Tibial artery (tissue), 4 donors: Measurements from ENCODE around the gene ZHX3.

ENCODE experiments used
- DNase-seq, 2 donors: peaks; one replicate each; pipeline ENCODE4 v3.0.0-alpha.2; 2019
- H3K27ac ChIP-seq, 2 donors: fragments of 200-600 bp; sonication (generic) in 1 of 2; 1 replicate in 1 of 2; 2 replicates in 1 of 2; pipeline ENCODE4 v1.5.1; 2018 to 2019; ENCODE audit warnings: mild to moderate bottlenecking in 1 of 2
- H3K27me3 ChIP-seq, 2 donors: fragments of 200-600 bp; sonication (generic) in 1 of 2; one replicate each; pipeline versions ENCODE4 v1.5.1 to v1.6.0; 2016 to 2019
- H3K36me3 ChIP-seq, 3 donors: fragments of 200-600 bp; sonication (generic) in 2 of 3; one replicate each; pipeline ENCODE4 v1.5.1; 2016 to 2019; ENCODE audit warnings: mild to moderate bottlenecking in 2 of 3
- H3K4me1 ChIP-seq, 4 donors: fragments of 200-600 bp; sonication (generic) in 2 of 4; 1 replicate in 3 of 4; 2 replicates in 1 of 4; pipeline ENCODE4 v1.5.1; 2016 to 2019
- H3K4me3 ChIP-seq, 2 donors: fragments of 200-600 bp; sonication (generic) in 1 of 2; 1 replicate in 1 of 2; 2 replicates in 1 of 2; pipeline ENCODE4 v1.5.1; 2018 to 2019; ENCODE audit warnings: mild to moderate bottlenecking in 2 of 2
- H3K9me3 ChIP-seq, 3 donors: fragments of 200-600 bp; sonication (generic) in 1 of 3; one replicate each; pipeline ENCODE4 v1.5.1; 2016 to 2019
- CTCF ChIP-seq, 2 experiments: fragments of 200-600 bp in 1 of 2; fragments of 450-650 bp in 1 of 2; IDR thresholded peaks; one replicate each; pipeline ENCODE4 v1.5.1; 2017 to 2019; ENCODE audit warnings: antibody characterized with exemption in 2 of 2, mild to moderate bottlenecking in 1 of 2, moderate library complexity in 1 of 2
- intact Hi-C: fragments of 100-400 bp; cut with DNase I; formaldehyde crosslinking; loops from one replicate; pipeline ENCODE4 v1.15.0; 2023; ENCODE audit warnings: low total_unique reads

The ZHX3 gene

GRCh38 chr20:41159547-41159946, 158.0 kb downstream of the ZHX3 start:
- Histone ChIP-seq H3K36me3 (peaks cover 26 to 40% (median 30%) of the 10 kb centered on the region in 3 donors), H3K9me3 (no peaks in the 10 kb centered on the region), H3K27me3 (no peaks in the 10 kb centered on the region), H3K4me3 (no peak overlapping the region), H3K27ac (no peak overlapping the region), H3K4me1 (peaks cover 0 to 49% (median 20%) of the 10 kb centered on the region in 4 donors)
- TF ChIP-seq CTCF (IDR thresholded peaks at IDR 0.05): no peak
- no peak for DNase-seq
- intact Hi-C loops: no loop called here

GRCh38 chr20:41158082-41158625, 159.4 kb downstream of the ZHX3 start:
- DNase-seq: no peak
- no peaks in the 10 kb centered on the region for H3K27me3 ChIP-seq
- intact Hi-C loops: no loop called here

GRCh38 chr20:41155261-41155660, 162.3 kb downstream of the ZHX3 start:
- intact Hi-C loops: no loop called here
- H3K4me1 ChIP-seq: peaks cover 0 to 74% (median 36%) of the 10 kb centered on the region in 4 donors

More at GRCh38 chr20:41158082-41158625, 159.4 kb downstream of the ZHX3 start:
- Histone ChIP-seq H3K4me3 (no peak overlapping the region), H3K36me3 (peaks cover 12 to 26% (median 17%) of the 10 kb centered on the region in 3 donors), H3K4me1 (peaks cover 0 to 62% (median 25%) of the 10 kb centered on the region in 4 donors), H3K27ac (no peak overlapping the region), H3K9me3 (no peaks in the 10 kb centered on the region)
- no peak for TF ChIP-seq CTCF (IDR thresholded peaks at IDR 0.05)

GRCh38 chr20:41154436-41155176, 162.9 kb downstream of the ZHX3 start:
- Histone ChIP-seq H3K4me3 (no peak overlapping the region), H3K27me3 (no peaks in the 10 kb centered on the region), H3K4me1 (peaks cover 0 to 74% (median 39%) of the 10 kb centered on the region in 4 donors), H3K36me3 (peaks cover under 1 to 1% (median under 1%) of the 10 kb centered on the region in 3 donors), H3K9me3 (no peaks in the 10 kb centered on the region), H3K27ac (no peak overlapping the region)
- TF ChIP-seq CTCF (IDR thresholded peaks at IDR 0.05): no peak
- DNase-seq: no peak
- intact Hi-C loops: no loop called here

More at GRCh38 chr20:41155261-41155660, 162.3 kb downstream of the ZHX3 start:
- H3K4me3 ChIP-seq: no peak overlapping the region
- TF ChIP-seq CTCF (IDR thresholded peaks at IDR 0.05): no peak
- H3K36me3 ChIP-seq: peaks cover 6 to 7% (median 7%) of the 10 kb centered on the region in 3 donors
- no peaks in the 10 kb centered on the region for H3K9me3 ChIP-seq
- no peak overlapping the region for H3K27ac ChIP-seq
- H3K27me3 ChIP-seq: no peaks in the 10 kb centered on the region
- no peak for DNase-seq

GRCh38 chr20:41152108-41152757, 165.3 kb downstream of the ZHX3 start:
- Histone ChIP-seq H3K4me3 (no peak overlapping the region), H3K9me3 (no peaks in the 10 kb centered on the region), H3K4me1 (peaks cover 0 to 77% (median 53%) of the 10 kb centered on the region in 4 donors), H3K36me3 (no peaks in the 10 kb centered on the region), H3K27ac (no peak overlapping the region), H3K27me3 (no peaks in the 10 kb centered on the region)
- no peak for DNase-seq
- TF ChIP-seq CTCF (IDR thresholded peaks at IDR 0.05): no peak
- intact Hi-C loops: no loop called here
